ENCODE measurements around the gene MACROH2A2.
A peak's percentile ranks its signal among the peaks of the same experiment; 100 is the strongest.
"Not testable (repeated sequence)": the region's sequence is repeated elsewhere in the genome, so short reads cannot be mapped to it uniquely, and the experiment has no call there.

MACROH2A2 gene

DNA sequence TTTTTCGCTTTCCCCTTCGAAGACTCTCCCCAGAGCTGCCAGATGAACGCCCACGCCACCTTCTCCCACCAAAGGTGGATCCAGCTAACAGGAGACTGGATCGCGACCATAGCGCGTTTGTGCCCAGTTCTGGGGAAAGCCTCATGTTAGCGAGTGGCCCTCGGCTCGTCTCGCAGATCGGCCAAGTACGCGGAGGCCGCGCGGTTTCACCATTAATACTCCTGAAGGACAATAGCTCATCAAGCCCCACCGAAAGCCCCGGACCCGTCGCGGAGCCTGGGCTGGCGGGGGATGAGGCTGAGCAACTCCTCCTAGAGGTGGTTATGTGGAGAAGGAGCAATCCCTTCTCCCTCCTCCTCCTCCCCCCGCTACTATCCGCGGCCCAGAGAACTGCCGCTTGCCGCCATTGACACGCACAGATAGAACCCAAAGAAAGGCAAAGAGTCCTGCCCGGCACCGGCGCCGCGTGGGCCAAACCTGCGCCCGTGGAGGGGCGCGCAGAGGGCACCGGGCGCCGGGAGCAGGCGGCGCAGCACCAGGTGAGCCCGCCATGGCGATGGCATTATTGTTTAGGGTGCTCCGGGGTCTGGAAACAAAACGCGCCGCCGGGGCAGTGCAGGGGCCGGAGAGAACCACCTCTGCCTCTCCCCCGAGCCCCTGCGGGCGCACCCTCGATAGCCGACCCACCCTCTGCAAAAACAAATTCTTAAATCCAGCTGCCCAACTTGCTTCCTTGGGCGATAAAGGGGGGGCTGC lies at the start of gene MACROH2A2:
MACROH2A2 (plus strand) TSS at position 385 of the 756 bp plus-strand sequence. CDS start 22,813 bp downstream, outside the sequence.
- peak in 1 of 2 donors; percentile 0 for DNase-seq

DNA sequence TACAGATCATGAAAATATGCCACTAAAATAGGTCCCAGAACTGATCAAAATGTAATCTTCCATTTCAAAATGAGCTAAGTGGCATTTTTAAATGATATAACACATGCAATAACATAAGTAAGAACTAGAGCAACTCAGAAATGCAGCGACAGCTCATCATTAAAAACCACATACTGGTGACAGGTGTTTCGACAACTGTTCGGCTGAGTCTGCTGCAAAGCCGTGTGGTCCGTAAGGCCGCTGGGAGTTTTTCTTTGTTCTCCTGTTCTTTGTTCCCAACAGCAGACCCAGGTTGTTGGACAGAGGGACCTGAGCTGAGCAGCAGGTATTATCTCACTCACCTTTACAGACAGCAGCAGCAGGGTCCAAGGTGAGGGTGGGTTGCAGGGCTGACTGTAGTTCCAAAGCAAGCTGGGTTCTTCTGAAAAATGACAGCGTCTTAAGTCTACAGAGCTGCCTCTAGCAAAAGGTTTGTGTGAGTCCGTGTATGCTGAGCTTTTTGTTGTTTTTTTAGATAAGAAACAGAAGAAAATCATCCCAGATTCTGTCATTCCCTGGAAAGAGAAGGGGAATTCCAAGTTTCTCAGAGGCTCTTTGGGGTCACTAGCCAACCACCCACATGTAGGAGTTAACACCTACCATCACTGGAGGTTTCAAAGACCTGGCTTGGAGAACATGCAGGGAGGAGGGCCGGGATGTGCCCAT lies 45.4 kb upstream of the MACROH2A2 start:
- DNase-seq = no peak

DNA sequence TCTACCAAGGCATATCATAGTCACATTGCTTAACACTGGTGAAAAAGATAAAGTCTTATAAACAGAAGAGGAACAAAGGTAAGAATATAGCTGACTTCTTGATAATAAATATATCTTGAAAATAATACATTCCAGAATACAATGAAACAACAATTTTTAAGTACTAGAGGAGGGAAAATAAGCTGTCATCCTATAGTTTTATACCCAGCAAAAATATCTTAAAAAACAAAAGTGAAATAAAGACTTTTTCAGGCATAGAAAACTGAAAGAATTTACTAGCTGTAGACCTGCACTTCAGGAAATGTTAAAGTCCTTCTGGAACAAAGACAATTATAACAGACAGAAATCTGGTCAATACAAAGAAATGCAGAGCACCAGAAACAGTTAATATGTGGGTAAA lies 21.4 kb upstream of the MACROH2A2 start:
- no peak for DNase-seq

DNA sequence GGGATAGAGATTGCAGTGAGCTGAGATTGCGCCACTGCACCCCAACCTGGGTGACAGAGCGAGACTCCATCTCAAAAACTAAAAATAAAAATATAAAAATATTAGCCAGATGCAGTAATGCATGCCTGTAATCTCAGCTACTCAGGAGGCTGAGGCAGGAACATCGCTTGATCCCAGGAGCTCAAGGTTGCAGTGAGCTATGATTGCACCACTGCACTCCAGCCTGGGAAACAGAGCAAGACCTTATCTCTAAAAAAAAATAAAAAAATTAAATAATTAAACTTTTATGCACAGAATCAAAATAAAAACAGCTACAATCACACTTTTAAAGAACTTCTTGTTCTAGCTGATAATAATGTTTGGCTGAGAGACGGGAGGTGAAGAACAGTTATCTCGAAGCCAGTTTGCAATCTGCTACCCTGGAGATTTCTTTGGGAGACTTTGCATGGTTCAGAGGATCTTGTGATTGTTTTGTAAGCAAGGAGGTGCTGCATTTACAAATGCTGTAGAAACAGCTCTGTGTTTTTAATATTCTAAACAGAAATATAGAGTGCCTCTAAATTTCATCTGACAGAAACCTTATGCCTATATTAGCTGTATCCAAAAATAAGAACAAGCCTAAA lies 19.9 kb upstream of the MACROH2A2 start:
- no peak for DNase-seq

DNA sequence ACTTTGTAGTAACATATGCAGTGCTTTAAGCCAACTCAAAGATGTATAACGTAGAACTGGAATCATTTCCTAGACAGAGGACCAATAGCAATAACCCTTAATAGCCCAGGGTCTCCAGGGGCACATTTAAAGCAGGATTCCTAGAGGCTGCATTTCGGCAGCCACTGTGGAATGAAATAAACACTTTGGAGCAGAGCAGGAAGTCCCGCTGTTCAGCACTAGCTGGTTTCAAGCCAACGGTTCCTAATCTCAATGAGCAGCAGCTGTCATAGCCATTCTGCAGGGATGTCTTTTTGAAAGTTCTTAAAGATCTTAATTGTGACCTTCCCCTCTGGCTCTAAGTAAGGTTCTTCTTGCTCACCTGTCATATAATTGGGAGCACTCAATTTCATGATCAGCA lies 18.4 kb upstream of the MACROH2A2 start:
- no peak for DNase-seq

DNA sequence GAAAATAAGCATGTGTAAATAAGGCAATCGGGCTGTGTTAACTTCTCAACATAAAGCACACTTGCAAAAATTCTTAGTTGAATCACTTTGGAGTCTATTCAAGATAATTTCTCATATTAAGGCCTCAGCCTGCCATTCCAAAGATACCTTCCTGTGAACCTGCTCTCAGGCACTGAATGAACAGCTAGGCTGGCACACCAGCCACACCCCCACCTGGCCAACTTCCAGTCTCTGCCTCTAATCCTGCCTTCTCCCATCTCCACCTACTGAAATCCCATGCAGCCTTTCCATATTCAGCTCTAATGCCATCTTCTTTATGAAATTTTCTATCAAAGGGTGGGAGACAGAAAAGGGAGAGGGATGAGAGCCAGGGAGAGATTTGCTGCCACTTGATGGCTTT lies 17.1 kb upstream of the MACROH2A2 start:
- DNase-seq = no peak

DNA sequence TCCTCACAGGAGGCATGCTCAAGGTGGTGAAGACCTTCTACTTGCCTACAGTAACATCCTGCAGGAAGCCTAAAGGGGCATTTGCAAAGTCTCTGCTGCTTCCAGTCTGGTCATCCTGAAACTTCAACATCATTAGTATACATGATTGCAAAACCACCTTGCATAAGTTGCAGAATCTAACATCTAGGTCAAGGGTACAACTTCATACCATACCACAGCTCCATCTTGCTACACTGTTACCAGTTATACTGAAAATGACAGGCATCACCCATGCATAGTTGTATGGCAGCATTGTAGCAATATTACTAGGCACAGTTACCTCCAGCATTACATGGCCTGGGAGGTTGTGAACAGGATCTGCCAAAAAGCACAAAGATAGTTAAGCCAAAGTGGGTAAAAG lies 13.7 kb upstream of the MACROH2A2 start:
- DNase-seq = no peak

DNA sequence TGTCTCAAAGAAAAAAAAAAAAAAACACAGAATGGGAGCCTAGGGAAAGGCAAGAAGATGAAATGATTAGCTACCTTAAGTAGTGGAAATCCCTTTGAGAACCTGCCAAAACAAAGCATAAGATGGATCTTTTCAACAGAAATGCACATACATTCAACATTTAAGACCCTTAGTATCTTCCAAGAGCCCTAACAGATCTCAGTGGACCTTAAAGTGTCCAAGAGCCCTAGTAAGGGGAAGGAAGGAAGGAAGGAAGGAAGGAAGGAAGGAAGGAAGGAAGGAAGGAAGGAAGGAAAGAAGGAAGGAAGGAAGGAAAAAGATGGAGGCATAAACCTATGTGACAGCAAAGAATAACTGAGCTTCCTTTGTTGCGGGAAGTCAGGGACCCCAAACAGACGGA lies 11.6 kb upstream of the MACROH2A2 start:
- no peak for DNase-seq

DNA sequence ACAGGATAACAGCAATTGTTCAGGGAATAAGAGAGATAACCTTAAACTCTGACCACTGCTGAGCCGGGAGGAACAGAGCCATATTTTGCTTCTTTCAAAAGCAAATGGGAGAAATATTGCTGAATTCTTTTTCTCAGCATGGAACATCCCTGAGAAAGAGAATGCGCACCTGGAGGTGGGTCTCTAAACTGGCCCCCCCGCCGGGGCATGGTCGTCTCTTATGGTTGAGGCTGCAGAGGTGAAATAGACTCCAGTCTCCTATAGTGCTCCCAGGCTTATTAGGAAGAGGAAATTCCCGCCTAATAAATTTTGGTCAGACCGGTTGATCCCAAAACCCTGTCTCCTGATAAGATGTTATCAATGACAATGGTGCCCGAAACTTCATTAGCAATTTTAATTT lies 10.9 kb upstream of the MACROH2A2 start:
- DNase-seq = not testable (repeated sequence)

DNA sequence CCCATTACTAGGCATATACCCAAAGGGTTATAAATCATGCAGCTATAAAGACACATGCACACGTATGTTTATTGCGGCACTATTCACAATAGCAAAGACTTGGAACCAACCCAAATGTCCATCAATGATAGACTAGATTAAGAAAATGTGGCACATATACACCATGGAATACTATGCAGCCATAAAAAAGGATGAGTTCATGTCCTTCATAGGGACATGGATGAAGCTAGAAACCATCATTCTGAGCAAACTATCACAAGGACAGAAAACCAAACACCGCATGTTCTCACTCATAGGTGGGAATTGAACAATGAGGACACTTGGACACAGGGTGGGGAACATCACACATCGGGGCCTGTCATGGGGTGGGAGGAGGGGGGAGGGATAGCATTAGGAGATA lies 5.6 kb upstream of the MACROH2A2 start:
- not testable (repeated sequence) for DNase-seq

DNA sequence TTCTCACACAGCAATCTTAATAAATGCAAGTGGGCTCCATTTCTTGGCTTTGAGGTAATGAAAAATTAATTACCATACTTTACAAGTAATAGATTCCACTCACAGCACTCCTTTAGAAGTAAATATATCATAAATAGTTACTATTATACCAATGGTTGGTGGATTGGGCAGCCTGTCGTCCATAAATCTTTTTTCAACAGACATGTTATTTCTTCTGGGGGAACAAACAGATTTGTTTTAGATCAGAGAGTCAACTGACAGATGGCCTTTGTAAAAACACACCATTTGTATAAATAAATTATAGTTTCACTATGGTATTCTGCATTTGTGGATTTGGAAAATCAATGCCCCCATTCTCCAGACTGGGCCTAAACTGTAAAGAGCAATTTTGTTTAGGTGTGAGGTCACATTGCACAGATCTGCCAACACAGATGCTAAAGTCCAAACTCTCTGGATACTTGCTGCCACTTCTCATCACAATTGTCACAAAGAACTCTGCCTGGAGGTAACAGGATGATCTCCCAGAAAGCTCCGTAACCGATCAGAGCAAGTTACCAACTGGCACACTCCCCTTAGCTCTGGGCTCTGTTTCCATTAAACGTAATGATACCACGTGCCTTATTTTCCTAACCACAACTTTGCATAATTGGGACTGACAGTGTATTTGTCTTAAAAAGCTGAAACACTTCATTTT lies 4.5 kb upstream of the MACROH2A2 start:
- DNase-seq = no peak

DNA sequence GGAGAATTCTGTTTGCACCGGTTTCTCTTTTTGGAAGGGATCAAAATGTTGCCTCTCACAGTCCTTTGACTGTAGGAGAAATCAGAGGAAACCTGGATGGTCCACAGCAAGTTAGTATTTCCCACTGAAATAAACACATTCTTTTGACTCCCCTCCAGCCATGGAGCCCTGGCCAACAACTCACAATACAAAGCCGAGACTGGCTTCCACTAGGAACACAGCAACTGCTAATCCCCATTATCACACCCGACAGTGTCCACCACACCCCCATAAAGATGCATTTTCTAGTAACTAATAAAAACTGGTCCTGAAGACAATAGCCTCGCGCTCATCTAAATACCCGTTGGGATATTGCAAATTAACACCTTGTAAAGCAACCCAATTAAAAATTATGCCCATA lies 798 bp upstream of the MACROH2A2 start:
- no peak for DNase-seq

DNA sequence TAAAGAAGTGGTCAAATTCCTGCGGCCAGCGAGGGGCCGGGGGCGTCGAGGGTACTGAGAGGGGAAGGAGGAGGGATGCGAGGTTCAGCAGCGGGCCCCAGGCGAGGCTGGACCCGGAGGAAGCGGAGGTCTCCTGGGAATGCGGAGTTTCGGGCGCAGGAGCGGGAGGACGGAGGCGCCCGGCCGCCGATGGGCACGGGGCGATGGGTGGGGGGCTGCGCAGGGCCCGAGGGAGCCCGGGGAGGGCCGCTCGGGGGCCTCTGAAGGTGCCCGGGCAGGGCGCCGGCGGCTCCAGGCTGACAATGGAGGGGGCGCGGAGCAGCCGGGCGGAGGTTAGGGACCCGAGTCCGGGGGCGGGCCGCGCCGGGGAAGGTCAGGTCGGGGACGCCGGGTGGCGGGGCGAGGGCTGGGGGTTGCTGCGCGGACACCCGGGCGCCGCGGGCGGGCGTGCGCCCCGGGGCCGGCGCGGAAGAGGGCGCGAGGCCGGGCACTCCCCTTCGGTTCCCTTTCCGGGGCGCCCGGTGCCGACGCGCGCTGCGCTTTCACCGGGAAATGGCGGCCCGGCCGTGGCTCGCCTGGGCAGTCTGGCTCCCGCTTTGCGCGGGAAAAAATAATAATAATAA lies 683 bp downstream of the MACROH2A2 start:
- no peak for DNase-seq

DNA sequence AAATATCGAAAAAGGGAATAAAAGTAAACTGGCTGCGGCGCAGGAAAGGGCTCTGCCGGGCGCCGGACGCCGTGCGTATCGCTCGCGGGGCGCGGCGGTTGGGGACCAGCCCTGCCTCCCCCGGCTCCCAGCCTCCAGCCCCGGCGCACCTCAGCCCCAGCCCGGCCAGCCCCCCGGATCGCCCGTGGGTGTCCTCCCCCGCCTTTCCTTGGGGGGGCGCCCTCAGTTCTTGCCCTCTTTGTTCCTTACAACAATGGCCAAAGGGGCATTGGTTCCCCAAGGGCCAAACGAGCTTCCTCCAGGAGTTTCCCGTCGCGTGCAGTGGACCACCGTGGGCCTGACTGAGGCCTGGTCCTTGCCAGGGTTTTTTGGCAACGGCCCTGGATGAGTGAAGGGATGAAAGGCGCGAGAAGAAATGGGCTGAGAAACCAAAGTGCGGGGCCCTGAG lies 1.2 kb downstream of the MACROH2A2 start:
- DNase-seq = no peak

DNA sequence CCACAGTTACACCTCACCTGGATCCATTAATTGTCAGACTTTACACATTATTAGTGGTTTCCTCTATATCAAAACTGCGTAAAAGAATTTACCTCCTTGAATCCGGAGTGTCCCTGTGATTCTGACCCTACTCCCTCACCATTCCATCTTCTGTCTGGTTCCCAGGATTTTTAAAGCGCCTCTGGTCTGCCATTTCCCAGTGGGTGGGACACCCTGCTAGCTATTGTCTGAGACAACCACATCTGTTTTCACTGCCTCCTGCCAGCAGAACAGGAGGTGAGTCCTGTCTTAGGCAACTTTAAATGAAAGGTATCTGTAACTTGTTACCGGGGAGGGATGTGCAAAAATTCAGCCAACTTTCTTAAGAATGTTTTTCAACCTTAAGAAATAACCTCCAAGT lies 2.3 kb downstream of the MACROH2A2 start:
- DNase-seq = no peak

DNA sequence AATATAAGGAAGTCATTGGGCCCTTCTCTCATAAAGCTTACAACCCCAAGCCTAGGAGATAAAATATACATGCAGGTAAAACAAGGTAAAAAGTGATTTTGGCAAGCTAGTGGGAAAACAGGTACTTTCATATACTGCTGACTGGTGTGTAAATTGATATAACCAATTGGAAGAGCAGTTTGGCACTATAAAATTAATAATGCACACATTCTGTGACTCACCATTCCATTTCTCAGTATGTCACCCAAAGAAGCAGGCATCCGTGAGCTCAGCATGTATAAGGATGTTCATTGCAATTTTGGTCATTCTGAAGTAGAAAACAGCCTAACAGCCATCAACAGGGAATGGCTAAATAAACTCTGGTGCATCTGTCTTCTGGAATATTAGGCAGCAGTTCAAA lies 2.9 kb downstream of the MACROH2A2 start:
- no peak for DNase-seq

DNA sequence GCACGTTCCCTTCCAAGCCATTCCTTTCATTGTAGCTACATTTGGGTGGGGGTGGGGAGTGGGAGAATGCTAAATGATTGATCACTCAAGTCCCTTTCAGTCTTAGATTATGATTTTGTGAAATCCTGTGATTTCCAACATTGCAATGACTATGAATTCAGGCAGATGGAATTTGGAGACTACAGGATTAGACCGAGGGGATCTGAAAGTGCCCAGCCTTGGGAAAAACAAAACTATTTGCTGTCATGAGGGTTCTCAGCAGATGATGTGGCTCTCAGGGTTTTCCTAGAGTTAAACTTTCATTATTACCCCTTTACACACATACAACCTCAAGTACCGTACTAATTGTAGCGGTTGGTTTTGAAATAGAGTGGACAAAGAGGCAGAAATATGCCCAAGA lies 4.7 kb downstream of the MACROH2A2 start:
- DNase-seq = no peak

DNA sequence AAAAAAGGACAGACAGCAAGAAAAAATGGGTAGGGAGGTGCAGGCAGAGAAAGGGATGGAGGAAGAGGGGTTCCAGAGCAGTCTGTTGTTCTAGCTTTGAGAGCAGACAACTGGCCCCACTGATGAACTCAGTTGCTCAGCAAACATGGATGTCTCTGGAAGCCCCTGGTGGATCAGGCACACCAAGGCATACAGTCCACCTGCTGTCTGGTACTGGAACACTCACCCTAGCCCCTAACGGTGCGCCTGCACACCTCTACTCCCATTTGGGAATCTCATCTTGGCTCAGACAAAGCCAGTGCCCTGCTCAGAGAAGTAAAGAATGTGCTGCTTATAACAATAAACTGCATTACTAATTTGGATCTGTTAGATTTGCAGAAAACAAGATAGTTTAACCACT lies 7.7 kb downstream of the MACROH2A2 start:
- DNase-seq = no peak

DNA sequence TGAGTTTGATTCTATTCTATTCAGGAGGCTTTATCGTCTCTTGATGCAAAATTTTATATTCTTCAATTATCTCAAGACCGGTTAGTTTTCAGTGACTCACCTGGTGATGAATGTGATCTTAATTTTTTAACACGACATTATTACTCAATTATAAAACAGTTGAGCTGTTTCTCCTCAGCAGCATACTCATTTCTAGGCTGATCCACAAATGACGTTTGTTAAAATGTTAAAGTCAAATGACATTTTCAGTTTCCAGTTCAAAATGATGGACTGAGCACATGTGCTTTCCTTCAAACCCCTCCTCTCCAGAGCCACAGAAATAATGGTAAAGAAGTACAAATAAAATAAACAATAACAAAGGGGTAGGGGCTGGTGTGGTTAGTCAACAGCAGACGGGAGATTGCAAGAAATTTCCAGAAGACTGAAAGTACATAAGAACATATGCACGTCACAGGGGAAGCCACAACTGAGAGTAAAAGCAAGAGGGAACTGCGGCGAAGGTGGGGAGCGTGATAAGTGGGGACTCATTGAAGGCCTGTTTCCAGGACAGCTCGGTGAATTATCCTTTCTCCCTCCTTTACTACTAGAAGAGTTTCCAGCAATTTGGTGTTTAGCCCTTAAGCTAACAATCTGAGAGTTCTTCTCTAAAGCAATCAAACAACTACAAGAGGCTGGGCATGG lies 10.9 kb downstream of the MACROH2A2 start:
- no peak for DNase-seq

DNA sequence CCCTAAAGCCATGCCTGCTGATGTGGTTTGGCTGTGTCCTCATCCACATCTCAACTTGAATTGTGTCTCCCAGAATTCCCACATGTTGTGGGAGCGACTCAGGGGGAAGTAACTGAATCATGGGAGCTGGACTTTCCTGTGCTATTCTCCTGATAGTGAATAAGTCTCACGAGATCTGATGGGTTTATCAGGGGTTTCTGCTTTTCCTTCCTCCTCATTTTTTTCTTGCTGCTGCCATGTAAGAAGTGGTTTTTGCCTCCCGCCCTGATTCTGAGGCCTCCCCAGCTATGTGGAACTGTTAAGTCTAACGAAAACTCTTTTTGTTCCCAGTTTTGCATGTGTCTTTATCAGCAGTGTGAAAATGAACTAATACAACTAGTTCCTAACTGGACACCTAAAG lies 11.8 kb downstream of the MACROH2A2 start:
- DNase-seq = no peak

DNA sequence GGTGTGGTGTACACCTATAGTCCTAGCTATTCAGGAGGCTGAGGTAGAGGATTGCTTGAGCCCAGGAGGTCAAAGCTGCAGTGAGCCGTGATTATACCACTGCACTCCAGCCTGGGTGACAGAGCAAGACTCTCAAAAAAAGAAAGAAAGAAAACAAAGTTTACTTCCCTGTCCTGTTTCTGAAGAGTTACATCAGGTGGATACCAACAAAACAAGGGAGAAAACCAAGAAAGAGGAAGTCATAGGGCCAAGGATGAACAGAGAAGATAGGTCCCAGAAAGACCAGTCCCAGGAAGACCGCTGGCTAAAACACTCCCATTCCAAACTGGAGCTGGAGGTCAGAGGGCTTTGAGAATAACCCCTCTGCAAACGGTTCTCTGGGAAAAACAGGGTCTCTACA lies 13.5 kb downstream of the MACROH2A2 start:
- DNase-seq = no peak

DNA sequence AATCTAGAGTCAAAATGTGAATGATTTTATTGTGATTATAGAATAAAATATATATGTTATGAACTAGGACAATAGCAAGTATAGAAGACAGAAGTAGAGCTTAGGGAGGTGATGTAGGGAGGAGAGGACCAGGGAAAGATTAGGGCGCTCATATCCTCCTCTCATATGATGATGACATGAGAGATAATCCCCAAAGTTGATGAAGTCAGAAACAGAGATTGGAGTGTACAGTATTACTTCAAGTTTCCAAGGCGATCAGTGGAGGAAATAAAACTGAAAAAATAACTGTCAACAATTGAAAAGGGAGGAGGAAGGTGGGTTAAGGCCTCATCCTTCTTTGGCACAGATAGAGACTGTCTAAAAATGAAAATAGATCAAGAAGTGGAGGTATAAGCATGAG lies 14.9 kb downstream of the MACROH2A2 start:
- no peak for DNase-seq
